HG02610 (cell line): ENCODE results near the gene ENAH.
"Not testable (repeated sequence)": the region's sequence is repeated elsewhere in the genome, so short reads cannot be mapped to it uniquely, and the experiment has no call there.

ENCODE experiments used
- ATAC-seq: cut with Tn5 transposase; IDR thresholded peaks from one replicate; pipeline ENCODE4 v1.9.1; 2021; ENCODE audit warnings: mild to moderate bottlenecking, moderate library complexity; ENCODE audit not compliant: unreplicated experiment

The ENAH gene

GRCh38 chr1:225477296-225477911 lies 175.5 kb downstream of the ENAH start:
- ATAC-seq, result no peak

GRCh38 chr1:225476538-225476988 lies 176.4 kb downstream of the ENAH start:
- ATAC-seq, result no peak

- no peak for ATAC-seq
Observed at GRCh38 chr1:225476100-225476511, 176.8 kb downstream of the ENAH start.

- ATAC-seq, result peak; percentile 51
Observed at GRCh38 chr1:225474986-225475820, 177.7 kb downstream of the ENAH start.

- no peak for ATAC-seq
Observed at GRCh38 chr1:225474439-225474985, 178.4 kb downstream of the ENAH start.

GRCh38 chr1:225473676-225474438 lies 179.1 kb downstream of the ENAH start:
- not testable (repeated sequence) for ATAC-seq

- ATAC-seq, result not testable (repeated sequence)
Observed at GRCh38 chr1:225473266-225473665, 179.7 kb downstream of the ENAH start.

GRCh38 chr1:225471453-225472301 lies 181.2 kb downstream of the ENAH start:
- no peak for ATAC-seq

- ATAC-seq, result no peak
Observed at GRCh38 chr1:225471109-225471452, 181.8 kb downstream of the ENAH start.

- ATAC-seq, result no peak
Observed at GRCh38 chr1:225470211-225471108, 182.5 kb downstream of the ENAH start.

GRCh38 chr1:225469051-225469450 lies 183.9 kb downstream of the ENAH start:
- no peak for ATAC-seq

GRCh38 chr1:225468270-225469020 lies 184.5 kb downstream of the ENAH start:
- ATAC-seq, result no peak

GRCh38 chr1:225467193-225468020 lies 185.5 kb downstream of the ENAH start:
- ATAC-seq, result peak; percentile 94

- no peak for ATAC-seq
Observed at GRCh38 chr1:225466848-225467192, 186.1 kb downstream of the ENAH start.

- no peak for ATAC-seq
Observed at GRCh38 chr1:225465793-225466517, 187.0 kb downstream of the ENAH start.

GRCh38 chr1:225464851-225465792 lies 187.8 kb downstream of the ENAH start:
- no peak for ATAC-seq
